Heart left ventricle (tissue), 16 donors: Measurements from ENCODE around the gene NFASC. TPM values are rescaled to one million over a fixed set of nuclear protein-coding genes. Genes with fewer than 3 reads are reported as not detected.

Experiments used
- ATAC-seq, 4 donors: fragments of 200-7000 bp; cut with Tn5 transposase; one replicate each; pipeline ENCODE4 v1.9.1; 2020 to 2022; ENCODE audit warnings: moderate library complexity in 4 of 4, mild to moderate bottlenecking in 3 of 4, moderate number of reproducible peaks in 1 of 4
- DNase-seq, 5 donors: peaks; one replicate each; pipeline ENCODE4 v3.0.0-alpha.2; 2020
- H3K27ac ChIP-seq, 12 donors: fragments of 200-600 bp; sonication (generic) in 4 of 12; one replicate each; pipeline versions ENCODE4 v1.5.0 to v1.8.0; 2016 to 2022; ENCODE audit warnings: mild to moderate bottlenecking in 2 of 12
- H3K27me3 ChIP-seq, 9 donors: fragments of 200-600 bp; sonication (generic) in 2 of 9; one replicate each; pipeline versions ENCODE4 v1.5.1 to v1.8.0; 2016 to 2022; ENCODE audit warnings: mild to moderate bottlenecking in 3 of 9
- H3K36me3 ChIP-seq, 9 donors: fragments of 200-600 bp; sonication (generic) in 2 of 9; one replicate each; pipeline versions ENCODE4 v1.5.0 to v1.8.0; 2018 to 2022; ENCODE audit warnings: mild to moderate bottlenecking in 2 of 9
- H3K4me1 ChIP-seq, 12 donors: fragments of 200-600 bp; sonication (generic) in 4 of 12; one replicate each; pipeline versions ENCODE4 v1.5.0 to v1.8.0; 2016 to 2022; ENCODE audit warnings: mild to moderate bottlenecking in 3 of 12
- H3K4me3 ChIP-seq, 12 donors: fragments of 200-600 bp; sonication (generic) in 4 of 12; one replicate each; pipeline versions ENCODE4 v1.5.0 to v1.8.0; 2017 to 2022; ENCODE audit warnings: mild to moderate bottlenecking in 9 of 12, moderate library complexity in 4 of 12
- H3K9me3 ChIP-seq, 12 donors: fragments of 200-600 bp; sonication (generic) in 4 of 12; one replicate each; pipeline versions ENCODE4 v1.5.0 to v1.8.0; 2016 to 2022; ENCODE audit warnings: mild to moderate bottlenecking in 1 of 12
- POLR2A ChIP-seq, 2 donors: fragments of 450-650 bp; IDR thresholded peaks; one replicate each; pipeline ENCODE4 v1.6.1; 2017; ENCODE audit warnings: antibody characterized with exemption in 2 of 2, mild to moderate bottlenecking in 2 of 2, moderate library complexity in 2 of 2
- WGBS, 4 donors: extraction: QIAGEN DNeasy Blood & Tissue Kit in 2 of 4; methylation state at CpG; one replicate each; pipeline versions ENCODE4 v1.1.5 to v1.1.7; 2013 to 2018; 5-methylcytosine and 5-hydroxymethylcytosine counted together
- intact Hi-C, 10 donors: fragments of 100-400 bp; cut with DNase I; formaldehyde crosslinking; loops; one replicate each; pipeline versions ENCODE4 v1.11.1 to v1.14.2; 2022
- polyA plus RNA-seq, 2 donors: library from polyadenylated mRNA; stranded (reverse); fragments of 200-250 nt; gene quantifications; one replicate each; pipeline ENCODE4 v1.2.3, GENCODE V29; 2013
- total RNA-seq, 9 donors: library from RNA; depleted of rRNA in 2 of 9; stranded (reverse); fragments of >200 nt in 2 of 9; fragmentation: NEBNext Ultra II Directional in 3 of 9; extraction: Animal tissue kit (Norgen Biotek cat#: 25700) in 3 of 9; gene quantifications; one replicate each; pipeline versions ENCODE4 v1.1.0 to v1.2.4, GENCODE V29; 2016 to 2023
- TF ChIP-seq, protein P1 (sequence below), 12 donors: fragments of 200-600 bp; sonication (generic) in 4 of 12; IDR thresholded peaks; one replicate each; pipeline versions ENCODE4 v1.5.0 to v1.8.0; 2018 to 2022; ENCODE audit warnings: antibody characterized with exemption in 12 of 12, mild to moderate bottlenecking in 5 of 12
- donor health status: ischemic (EF 13 %, LVEDD 7.1; RV severe dilation, severe dysfunction).
- donor health status: healthy with polysubstance abuse.
- donor health status: DM: no; HTN: yes; CAD: no.
- donor health status: DM: no; HTN: no; CAD: no.
- donor health status: ischemic (EF 25% LVEDD 6.9; RV normal size, moderate dysfunction).
- donor health status: ischemic (EF 25% LVEDD 5.7; RV mildly dilated, moderate dysfunction).
- donor health status: healthy.
- donor health status: DM: yes; HTN: yes; CAD: no.
- donor health status: ischemic (EF 35%, LVEDD 5.7; RV mildly dilated, moderate dysfunction).
- donor health status: nonischemic (EF 11% LVEDD 7.7; RV severe dilation, severe dysfunction).
- donor health status: DM: yes; HTN: yes; CAD: no.
- donor health status: PGD.
- donor health status: ischemic (EF 29% LVEDD 5.4; RV normal size, mild dysfunction).
- donor health status: nonischemic (EF 23%, LVEDD 6.1; RV moderate dilation, normal function).

Gene NFASC
- total and polyA plus RNA-seq, 11 donors, result 2.5 to 14.6 (median 10.3) TPM

DNA sequence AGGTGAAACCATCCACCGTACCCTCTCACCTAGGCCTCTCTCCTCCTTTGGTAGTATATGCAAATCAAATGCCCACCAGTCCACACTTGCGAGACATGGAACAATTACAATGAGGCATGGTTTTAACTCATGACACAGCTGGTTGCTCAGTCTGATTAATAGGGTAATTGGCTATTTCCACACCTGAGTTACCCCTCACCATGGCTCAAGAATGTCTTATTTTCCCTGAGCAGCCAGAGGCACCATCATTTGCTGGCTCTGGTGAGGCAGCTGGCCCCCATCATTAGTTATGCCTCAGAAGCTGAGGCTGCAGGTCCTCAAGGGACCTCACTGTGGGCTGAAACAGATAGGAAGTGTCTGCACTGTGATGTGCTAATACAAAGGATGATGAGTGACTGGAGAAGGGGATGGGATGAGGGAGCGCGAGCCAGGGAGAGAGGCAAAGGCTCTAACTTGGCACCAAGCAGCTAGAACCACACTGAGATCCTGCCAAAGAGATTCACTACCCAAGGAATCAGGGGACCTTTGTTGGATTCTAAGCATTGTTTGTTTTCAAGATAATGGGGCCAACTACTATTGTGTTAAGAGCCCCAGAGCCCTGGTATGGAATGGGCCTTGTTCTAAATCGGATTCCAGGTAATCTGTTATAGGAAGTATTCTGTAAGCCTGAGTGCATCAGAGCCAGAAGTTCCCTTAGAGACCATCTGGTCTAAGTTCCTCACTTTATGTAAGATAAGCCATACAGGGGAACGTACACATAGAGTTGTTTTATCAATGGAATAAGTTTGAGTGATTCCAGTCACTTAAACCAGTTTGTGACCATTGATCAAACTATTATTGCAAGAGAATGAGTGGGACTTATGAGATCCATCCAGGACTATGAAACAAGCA is 92.3 kb downstream of the NFASC start:
- H3K36me3 ChIP-seq, result peaks cover 0 to 28% (median 0%) of the 10 kb centered on the region in 9 donors

DNA sequence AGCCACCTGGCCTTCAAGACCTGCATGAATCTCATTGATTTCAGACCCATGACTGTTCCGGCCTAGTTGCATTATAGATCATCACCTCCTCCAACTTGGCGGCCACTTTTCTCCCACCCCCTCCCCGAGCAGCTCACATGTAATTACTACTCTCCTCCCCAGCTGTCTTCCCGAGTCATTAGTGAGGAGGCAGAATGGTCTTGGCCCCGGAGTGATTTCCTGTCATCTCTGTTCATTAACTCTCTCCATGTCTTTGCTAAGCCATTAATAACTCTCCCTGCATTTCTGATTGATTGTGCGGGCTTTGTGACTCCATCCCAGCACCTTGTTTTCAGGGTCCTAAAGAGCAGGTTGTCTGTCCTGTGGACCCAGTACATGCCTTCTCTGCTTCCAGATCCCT is 96.8 kb downstream of the NFASC start:
- WGBS, 4 donors, result 58 to 71% (median 62%) methylated on average over 6 of the region's 6 CpGs
- intact Hi-C loops, result no loop called here
- ATAC-seq, result no peak
- Histone ChIP-seq H3K27me3 (no peaks in the 10 kb centered on the region), H3K9me3 (no peaks in the 10 kb centered on the region), H3K27ac (no peak overlapping the region), H3K36me3 (peaks cover 0 to 41% (median 0%) of the 10 kb centered on the region in 9 donors), H3K4me1 (peaks cover 0 to 25% (median 0%) of the 10 kb centered on the region in 12 donors), H3K4me3 (no peak overlapping the region)
- DNase-seq, result no peak
- TF ChIP-seq, protein P1, sequence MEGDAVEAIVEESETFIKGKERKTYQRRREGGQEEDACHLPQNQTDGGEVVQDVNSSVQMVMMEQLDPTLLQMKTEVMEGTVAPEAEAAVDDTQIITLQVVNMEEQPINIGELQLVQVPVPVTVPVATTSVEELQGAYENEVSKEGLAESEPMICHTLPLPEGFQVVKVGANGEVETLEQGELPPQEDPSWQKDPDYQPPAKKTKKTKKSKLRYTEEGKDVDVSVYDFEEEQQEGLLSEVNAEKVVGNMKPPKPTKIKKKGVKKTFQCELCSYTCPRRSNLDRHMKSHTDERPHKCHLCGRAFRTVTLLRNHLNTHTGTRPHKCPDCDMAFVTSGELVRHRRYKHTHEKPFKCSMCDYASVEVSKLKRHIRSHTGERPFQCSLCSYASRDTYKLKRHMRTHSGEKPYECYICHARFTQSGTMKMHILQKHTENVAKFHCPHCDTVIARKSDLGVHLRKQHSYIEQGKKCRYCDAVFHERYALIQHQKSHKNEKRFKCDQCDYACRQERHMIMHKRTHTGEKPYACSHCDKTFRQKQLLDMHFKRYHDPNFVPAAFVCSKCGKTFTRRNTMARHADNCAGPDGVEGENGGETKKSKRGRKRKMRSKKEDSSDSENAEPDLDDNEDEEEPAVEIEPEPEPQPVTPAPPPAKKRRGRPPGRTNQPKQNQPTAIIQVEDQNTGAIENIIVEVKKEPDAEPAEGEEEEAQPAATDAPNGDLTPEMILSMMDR (IDR thresholded peaks at IDR 0.05), result no peak
- TF ChIP-seq POLR2A (IDR thresholded peaks at IDR 0.05), result no peak

More for the DNA sequence above, 92.3 kb downstream of the NFASC start:
- Histone ChIP-seq H3K27me3 (no peaks in the 10 kb centered on the region), H3K9me3 (no peaks in the 10 kb centered on the region), H3K27ac (no peak overlapping the region), H3K4me3 (no peak overlapping the region), H3K4me1 (peaks cover 0 to 36% (median 8%) of the 10 kb centered on the region in 12 donors)
- no peak for DNase-seq
- 83 to 88% (median 86%) methylated on average over 6 of the region's 6 CpGs for WGBS, 4 donors
- intact Hi-C loops, result no loop called here
- no peak for ATAC-seq
- TF ChIP-seq, protein P1 (IDR thresholded peaks at IDR 0.05), result no peak
- no peak for TF ChIP-seq POLR2A (IDR thresholded peaks at IDR 0.05)

DNA sequence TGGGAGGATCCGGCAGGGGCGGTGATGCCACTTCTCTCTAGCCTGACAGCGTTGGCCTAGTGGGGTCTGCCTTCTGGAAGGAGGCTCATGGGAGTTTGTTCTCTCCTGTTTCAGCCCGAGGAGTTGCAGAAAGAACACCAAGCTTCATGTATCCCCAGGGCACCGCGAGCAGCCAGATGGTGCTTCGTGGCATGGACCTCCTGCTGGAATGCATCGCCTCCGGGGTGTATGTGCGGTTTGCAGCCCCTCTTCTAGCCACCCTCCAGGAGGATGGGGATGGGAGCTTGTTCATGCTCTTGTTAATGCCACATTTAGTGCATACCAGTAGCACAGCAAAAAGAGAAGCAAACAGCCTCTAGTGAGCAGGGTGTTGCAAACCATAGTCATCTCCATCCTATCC is 97.5 kb downstream of the NFASC start:
- no peak overlapping the region for H3K27ac ChIP-seq
- 87 to 92% (median 91%) methylated on average over 6 to 10 of the region's 10 CpGs for WGBS, 4 donors
- intact Hi-C loops, result no loop called here
- no peaks in the 10 kb centered on the region for H3K27me3 ChIP-seq
- no peak for ATAC-seq
- H3K4me3 ChIP-seq, result no peak overlapping the region
- TF ChIP-seq, protein P1 (IDR thresholded peaks at IDR 0.05), result no peak
- no peak for TF ChIP-seq POLR2A (IDR thresholded peaks at IDR 0.05)
- H3K9me3 ChIP-seq, result no peaks in the 10 kb centered on the region
- no peak for DNase-seq
- peaks cover 0 to 30% (median 0%) of the 10 kb centered on the region in 12 donors for H3K4me1 ChIP-seq
- peaks cover 0 to 43% (median 0%) of the 10 kb centered on the region in 9 donors for H3K36me3 ChIP-seq

DNA sequence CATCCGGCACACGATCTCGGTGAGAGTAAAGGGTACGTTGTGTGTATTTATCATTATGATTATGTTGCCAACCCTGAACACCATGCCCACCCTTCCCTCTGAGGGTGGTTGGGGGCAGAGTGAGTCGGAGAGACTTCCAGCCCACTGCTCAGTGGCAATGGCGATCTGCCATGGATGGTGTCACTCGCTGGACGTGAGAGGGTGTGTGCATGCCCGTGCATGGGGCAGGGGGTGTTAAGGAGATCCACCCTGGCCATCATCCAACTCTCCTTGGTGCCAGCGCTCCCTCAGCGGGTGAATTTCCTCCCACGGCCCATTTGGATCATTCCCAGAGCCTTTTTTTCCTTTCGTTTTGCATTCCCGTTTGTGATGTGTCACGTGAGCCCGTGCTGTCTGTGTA is 98.3 kb downstream of the NFASC start:
- TF ChIP-seq, protein P1 (IDR thresholded peaks at IDR 0.05), result no peak
- TF ChIP-seq POLR2A (IDR thresholded peaks at IDR 0.05), result no peak
- WGBS, 4 donors, result 80 to 86% (median 84%) methylated on average over 16 of the region's 16 CpGs
- no peak for ATAC-seq
- H3K9me3 ChIP-seq, result no peaks in the 10 kb centered on the region
- intact Hi-C loops, result no loop called here
- DNase-seq, result no peak
- no peak overlapping the region for H3K4me3 ChIP-seq
- H3K4me1 ChIP-seq, result peaks cover 0 to 30% (median 0%) of the 10 kb centered on the region in 12 donors
- H3K36me3 ChIP-seq, result peaks cover 0 to 45% (median 0%) of the 10 kb centered on the region in 9 donors
- H3K27ac ChIP-seq, result no peak overlapping the region
- H3K27me3 ChIP-seq, result no peaks in the 10 kb centered on the region
